Measurements from ENCODE around the gene LUC7L3. TPM values are rescaled to one million over a fixed set of nuclear protein-coding genes. Genes with fewer than 3 reads are reported as not detected.

LUC7L3 gene
- total RNA-seq, 4 donors from 2014 or later, result 80.8 to 114 (median 105) TPM

- TF ChIP-seq EP300 (IDR thresholded peaks at IDR 0.05) (peak in 1 of 2 donors; percentile 4), POLR2A (IDR thresholded peaks at IDR 0.05) (no peak)
- Histone ChIP-seq H3K36me3 (peaks cover 0 to 6% (median 0%) of the 10 kb centered on the region in 3 donors), H3K4me1 (peaks cover 0 to 24% (median 9%) of the 10 kb centered on the region in 4 donors), H3K9me3 (no peaks in the 10 kb centered on the region), H3K4me3 (no peak overlapping the region), H3K27me3 (no peaks in the 10 kb centered on the region), H3K27ac (peak overlapping the region in 2 of 4 donors; percentile 48 to 57)
- 88 to 92% methylated on average over 16 of the region's 16 CpGs for WGBS, 2 donors
- no peak for DNase-seq (ENCODE audit: low spot score in 2 of 2)
These were observed 32.0 kb upstream of the LUC7L3 start for GRCh38 chr17:50687200-50688066.

DNA sequence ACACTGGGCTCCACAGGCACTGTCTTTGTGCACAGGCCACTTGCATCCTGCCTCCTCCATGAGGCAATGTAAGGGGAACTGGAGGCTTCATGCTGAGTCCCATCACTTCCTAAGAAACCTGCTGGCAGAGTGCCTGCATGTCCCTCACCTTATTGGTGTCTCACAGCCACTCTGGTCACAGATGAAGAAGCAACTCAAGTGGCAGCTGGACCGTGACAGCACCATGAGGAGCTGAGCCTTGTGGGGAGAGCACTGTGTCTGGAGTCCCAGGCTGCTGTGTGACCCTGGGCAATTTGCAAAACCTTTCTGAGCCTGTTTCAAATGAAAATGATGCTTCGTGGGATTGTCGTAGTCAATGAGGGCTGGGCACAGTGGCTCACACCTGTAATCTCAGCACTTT is 31.2 kb upstream of the LUC7L3 start:
- DNase-seq (ENCODE audit: low spot score in 2 of 2), result no peak
- peaks cover 0 to 24% (median 9%) of the 10 kb centered on the region in 4 donors for H3K4me1 ChIP-seq
- TF ChIP-seq EP300 (IDR thresholded peaks at IDR 0.05), result no peak
- TF ChIP-seq POLR2A (IDR thresholded peaks at IDR 0.05), result no peak
- TF ChIP-seq, protein P1, sequence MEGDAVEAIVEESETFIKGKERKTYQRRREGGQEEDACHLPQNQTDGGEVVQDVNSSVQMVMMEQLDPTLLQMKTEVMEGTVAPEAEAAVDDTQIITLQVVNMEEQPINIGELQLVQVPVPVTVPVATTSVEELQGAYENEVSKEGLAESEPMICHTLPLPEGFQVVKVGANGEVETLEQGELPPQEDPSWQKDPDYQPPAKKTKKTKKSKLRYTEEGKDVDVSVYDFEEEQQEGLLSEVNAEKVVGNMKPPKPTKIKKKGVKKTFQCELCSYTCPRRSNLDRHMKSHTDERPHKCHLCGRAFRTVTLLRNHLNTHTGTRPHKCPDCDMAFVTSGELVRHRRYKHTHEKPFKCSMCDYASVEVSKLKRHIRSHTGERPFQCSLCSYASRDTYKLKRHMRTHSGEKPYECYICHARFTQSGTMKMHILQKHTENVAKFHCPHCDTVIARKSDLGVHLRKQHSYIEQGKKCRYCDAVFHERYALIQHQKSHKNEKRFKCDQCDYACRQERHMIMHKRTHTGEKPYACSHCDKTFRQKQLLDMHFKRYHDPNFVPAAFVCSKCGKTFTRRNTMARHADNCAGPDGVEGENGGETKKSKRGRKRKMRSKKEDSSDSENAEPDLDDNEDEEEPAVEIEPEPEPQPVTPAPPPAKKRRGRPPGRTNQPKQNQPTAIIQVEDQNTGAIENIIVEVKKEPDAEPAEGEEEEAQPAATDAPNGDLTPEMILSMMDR (IDR thresholded peaks at IDR 0.05), result no peak

GRCh38 chr17:50689251-50689650 is 30.2 kb upstream of the LUC7L3 start:
- 37 to 41% methylated on average over 4 of the region's 4 CpGs for WGBS, 2 donors
- Histone ChIP-seq H3K9me3 (no peaks in the 10 kb centered on the region), H3K4me3 (no peak overlapping the region), H3K27ac (no peak overlapping the region), H3K4me1 (peaks cover 0 to 24% (median 9%) of the 10 kb centered on the region in 4 donors), H3K27me3 (no peaks in the 10 kb centered on the region), H3K36me3 (peaks cover 0 to 23% (median 0%) of the 10 kb centered on the region in 3 donors)
- TF ChIP-seq, protein P1 (IDR thresholded peaks at IDR 0.05), result no peak
- TF ChIP-seq EP300 (IDR thresholded peaks at IDR 0.05) (no peak), POLR2A (IDR thresholded peaks at IDR 0.05) (no peak)
- no peak for DNase-seq (ENCODE audit: low spot score in 2 of 2)

More for the DNA sequence above, 31.2 kb upstream of the LUC7L3 start:
- WGBS, 2 donors, result 99 to 100% methylated on average over 3 of the region's 3 CpGs
- Histone ChIP-seq H3K4me3 (no peak overlapping the region), H3K27ac (no peak overlapping the region), H3K27me3 (no peaks in the 10 kb centered on the region), H3K9me3 (no peaks in the 10 kb centered on the region), H3K36me3 (peaks cover 0 to 14% (median 0%) of the 10 kb centered on the region in 3 donors)

GRCh38 chr17:50689956-50690886 is 29.2 kb upstream of the LUC7L3 start:
- TF ChIP-seq POLR2A (IDR thresholded peaks at IDR 0.05) (no peak), EP300 (IDR thresholded peaks at IDR 0.05) (no peak)
- TF ChIP-seq, protein P1 (IDR thresholded peaks at IDR 0.05), result no peak
- Histone ChIP-seq H3K27me3 (no peaks in the 10 kb centered on the region), H3K9me3 (no peaks in the 10 kb centered on the region), H3K27ac (no peak overlapping the region), H3K36me3 (peaks cover 0 to 32% (median 0%) of the 10 kb centered on the region in 3 donors), H3K4me3 (no peak overlapping the region), H3K4me1 (peaks cover 0 to 28% (median 9%) of the 10 kb centered on the region in 4 donors)
- WGBS, 2 donors, result 54 to 55% methylated on average over 14 to 18 of the region's 19 CpGs
- DNase-seq (ENCODE audit: low spot score in 2 of 2), result no peak

- H3K27ac ChIP-seq, result no peak overlapping the region
- no peak for DNase-seq (ENCODE audit: low spot score in 2 of 2)
These were observed 28.4 kb upstream of the LUC7L3 start for GRCh38 chr17:50690887-50691549.

More at GRCh38 chr17:50690887-50691549, 28.4 kb upstream of the LUC7L3 start:
- no peaks in the 10 kb centered on the region for H3K27me3 ChIP-seq
- TF ChIP-seq, protein P1 (IDR thresholded peaks at IDR 0.05), result no peak
- TF ChIP-seq EP300 (IDR thresholded peaks at IDR 0.05) (no peak), POLR2A (IDR thresholded peaks at IDR 0.05) (no peak)
- peaks cover 0 to 40% (median 0%) of the 10 kb centered on the region in 3 donors for H3K36me3 ChIP-seq
- 59 to 60% methylated on average over 9 of the region's 9 CpGs for WGBS, 2 donors
- no peak overlapping the region for H3K4me3 ChIP-seq
- H3K9me3 ChIP-seq, result no peaks in the 10 kb centered on the region
- H3K4me1 ChIP-seq, result peaks cover 0 to 28% (median 9%) of the 10 kb centered on the region in 4 donors
